SH-SY5Y (cell line): Measurements from ENCODE around the gene AFTPH.

Experiments
- GATA2 ChIP-seq: IDR thresholded peaks from 2 replicates; pipeline ENCODE4 v1.6.1; 2011; ENCODE audit warnings: mild to moderate bottlenecking, low read depth, low read length
- GATA3 ChIP-seq: IDR thresholded peaks from 2 replicates; pipeline ENCODE4 v1.6.1; 2011; ENCODE audit warnings: low read depth, mild to moderate bottlenecking, low read length, moderate library complexity

- TF ChIP-seq GATA2 (no peak), GATA3 (no peak)
These were observed 25.7 kb upstream of the AFTPH start for GRCh38 chr2:64498438-64498837.
